Germinal center (tissue), 1 donor: ENCODE results near the gene NAIP.
"Not testable (repeated sequence)": the region's sequence is repeated elsewhere in the genome, so short reads cannot be mapped to it uniquely, and the experiment has no call there.

Experiments used
- DNase-seq: peaks from one replicate; pipeline ENCODE4 v3.0.0; 2012; ENCODE audit warnings: mixed read lengths, low spot score

NAIP gene

DNA sequence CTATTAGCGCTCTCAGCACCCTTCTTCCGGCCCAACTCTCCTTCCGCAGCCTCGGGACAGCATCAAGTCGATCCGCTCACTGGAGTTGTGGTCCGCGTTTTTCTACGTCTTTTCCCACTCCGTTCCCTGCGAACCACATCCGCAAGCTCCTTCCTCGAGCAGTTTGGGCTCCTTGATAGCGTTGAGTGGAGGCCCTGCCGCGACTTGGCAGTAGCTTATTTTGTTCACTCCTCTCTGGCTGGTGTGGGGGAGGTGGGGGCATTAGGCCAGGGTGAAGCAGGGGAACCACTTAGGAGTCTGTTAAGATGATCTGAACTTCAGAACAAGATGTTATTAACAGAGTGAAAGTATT, 100.0 kb downstream of the NAIP start:
- DNase-seq: not testable (repeated sequence)
